Globus pallidus (tissue), 1 donor: ENCODE results near the gene PRSS16.

Source experiments
- DNase-seq: peaks from one replicate; pipeline ENCODE4 v3.0.0-alpha.2; 2015; ENCODE audit warnings: low spot score

Gene PRSS16

DNA sequence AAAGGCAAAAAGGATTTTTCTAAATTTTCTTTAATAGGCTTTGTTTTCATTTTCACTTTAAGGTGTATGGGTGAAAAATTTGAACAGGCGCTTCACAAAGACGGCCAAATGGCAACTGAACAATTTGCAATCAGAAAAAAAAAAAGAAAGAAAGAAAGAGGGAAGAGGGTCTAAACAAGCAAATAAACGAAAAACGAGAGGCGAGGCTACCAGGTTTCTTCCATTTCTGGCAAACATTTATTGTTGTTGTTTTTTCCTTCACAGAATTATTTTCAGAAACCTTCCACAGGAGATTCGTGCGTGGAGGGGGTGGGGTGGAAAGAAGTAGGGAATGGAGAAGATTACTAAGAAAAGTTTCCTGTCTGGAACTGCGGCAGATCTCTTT, 40.2 kb downstream of the PRSS16 start:
- no peak for DNase-seq

DNA sequence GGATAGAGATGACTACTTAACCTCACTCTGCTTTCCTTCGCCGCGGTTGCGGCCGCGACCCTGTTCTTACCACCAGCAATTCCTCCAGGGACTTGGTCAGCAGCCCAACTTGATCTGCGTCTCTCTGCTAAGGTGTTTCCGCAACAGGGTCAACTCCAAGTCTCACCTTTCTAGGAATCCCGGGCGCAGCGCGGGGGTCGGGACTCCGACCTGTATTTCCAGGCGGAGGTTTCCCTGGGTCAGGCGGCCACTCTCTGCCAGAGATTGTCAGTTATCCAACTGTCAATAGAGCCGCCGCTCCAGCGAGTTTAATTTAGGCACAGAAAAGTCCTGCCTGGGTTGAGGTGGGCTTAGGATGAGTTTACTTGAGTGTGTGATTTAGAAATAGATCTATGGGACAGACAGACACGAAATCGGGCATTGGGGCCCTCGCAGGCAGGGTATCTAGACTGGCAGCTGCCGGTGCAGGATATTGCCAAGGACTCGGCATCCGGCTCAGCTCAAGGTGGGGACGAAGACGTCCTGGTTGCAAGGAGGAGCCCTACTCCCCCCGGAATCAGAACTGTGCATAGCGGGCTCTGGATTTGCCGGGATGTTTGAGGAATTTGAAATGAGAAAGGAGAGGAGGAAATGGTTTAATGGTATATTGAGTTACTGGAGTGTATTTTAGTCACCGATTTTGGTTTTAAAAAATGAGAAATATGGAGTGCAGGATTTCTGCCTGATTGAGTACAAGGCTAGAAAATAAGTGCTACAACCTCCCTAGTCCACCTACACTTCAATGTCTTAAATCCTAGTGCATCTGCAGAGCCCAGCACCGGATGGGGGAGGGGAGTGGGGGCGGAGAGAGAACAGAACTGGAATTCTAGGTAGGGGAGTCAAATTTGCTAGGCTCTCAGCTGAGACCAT, 40.9 kb downstream of the PRSS16 start:
- DNase-seq = no peak

DNA sequence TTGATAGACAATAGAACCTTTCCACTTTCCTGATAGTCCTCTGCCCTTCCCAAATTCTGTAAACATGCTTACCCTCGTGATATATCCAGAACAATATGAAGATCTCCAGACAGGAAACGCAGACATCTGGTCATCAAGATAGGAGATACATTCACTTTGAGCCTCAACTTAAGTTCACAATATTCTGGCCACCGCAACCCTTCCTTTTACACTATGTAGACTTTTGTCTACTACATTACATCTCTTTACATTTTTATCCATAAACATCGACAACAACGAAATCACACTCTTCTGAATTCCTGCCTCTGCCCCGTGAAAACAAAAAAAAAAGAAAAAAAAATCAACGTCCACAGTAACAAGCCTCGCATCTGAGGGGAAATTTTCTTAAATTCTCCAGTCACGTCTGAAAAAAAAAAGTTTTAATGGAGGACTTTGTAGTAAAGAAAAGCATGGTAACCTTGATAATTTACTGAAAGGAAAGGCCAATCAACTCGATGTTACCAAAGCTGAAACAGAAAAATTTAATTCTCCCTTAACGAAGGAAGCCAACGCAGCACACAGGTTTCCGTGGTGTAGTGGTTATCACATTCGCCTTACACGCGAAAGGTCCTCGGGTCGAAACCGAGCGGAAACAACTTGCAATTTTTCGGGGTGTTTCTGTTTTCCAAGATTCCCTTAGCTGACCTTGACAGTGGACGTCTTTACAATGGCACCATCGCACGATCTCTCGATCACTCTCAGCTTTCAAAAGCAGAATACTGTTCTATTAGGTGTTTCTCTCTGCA, 42.8 kb downstream of the PRSS16 start:
- DNase-seq = no peak

DNA sequence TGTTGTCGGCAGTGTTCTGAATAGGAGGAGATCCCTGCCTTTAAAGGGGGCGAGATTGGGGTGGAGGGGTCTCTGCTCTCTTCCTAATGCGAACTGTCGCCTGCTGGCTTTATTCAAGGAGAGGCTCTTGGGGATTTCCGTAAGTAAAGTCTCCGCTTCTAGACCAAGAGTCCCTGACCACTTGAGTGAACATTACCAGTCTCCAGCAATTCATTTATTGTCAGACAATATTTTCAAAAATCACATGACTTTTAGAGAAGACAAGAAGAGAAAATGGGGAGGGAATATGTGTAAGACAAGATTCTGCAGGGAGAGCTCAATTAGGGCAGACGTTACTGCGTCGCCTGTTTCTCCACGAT, 43.3 kb downstream of the PRSS16 start:
- no peak for DNase-seq

DNA sequence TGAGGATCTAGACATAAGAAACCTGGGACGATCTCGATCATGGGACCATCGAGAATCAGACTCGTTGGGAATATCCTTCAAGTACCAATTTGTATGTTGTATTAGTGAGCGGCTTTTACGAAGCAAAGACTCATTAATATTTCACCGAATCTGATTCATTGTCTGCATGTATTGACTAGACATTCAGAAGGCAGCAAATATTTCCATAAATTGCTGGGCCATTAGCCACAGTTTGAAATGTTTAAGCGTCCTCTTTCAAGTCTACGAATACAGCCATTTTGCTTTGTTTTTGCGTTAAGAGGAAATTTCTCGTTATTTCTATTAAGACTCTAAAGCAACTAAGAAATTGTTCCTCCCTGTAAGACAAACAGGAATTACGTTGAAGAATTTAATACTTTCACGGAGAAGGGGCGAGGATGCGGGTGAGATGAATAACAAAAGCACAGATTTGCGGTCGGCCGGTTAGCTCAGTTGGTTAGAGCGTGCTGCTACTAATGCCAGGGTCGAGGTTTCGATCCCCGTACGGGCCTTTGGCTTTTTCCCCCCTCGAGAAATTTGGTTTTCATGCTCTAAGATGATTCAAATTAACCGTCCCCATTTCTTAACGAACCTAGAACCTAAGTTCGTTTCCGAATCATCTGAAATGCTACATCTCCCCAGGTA, 46.1 kb downstream of the PRSS16 start:
- DNase-seq = no peak

DNA sequence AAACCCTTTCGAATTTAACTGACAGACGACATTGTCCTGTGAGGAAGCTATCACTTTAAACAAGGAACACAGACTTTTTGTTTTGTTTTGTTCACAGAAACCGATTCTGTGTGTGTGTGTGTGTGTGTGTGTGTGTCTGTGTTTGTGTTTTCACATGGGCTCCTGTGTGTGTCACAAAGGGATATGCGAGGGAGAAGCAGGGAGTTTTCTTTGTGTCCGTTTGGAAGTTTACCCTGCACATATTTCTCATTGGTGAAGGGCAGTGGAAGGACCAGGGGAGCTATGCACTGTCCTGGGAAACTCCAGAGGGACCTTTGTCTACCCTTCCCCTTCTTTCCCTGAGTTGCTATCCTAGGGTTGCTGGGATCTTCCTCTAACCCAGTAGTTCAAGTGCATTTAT, 46.9 kb downstream of the PRSS16 start:
- DNase-seq = no peak

DNA sequence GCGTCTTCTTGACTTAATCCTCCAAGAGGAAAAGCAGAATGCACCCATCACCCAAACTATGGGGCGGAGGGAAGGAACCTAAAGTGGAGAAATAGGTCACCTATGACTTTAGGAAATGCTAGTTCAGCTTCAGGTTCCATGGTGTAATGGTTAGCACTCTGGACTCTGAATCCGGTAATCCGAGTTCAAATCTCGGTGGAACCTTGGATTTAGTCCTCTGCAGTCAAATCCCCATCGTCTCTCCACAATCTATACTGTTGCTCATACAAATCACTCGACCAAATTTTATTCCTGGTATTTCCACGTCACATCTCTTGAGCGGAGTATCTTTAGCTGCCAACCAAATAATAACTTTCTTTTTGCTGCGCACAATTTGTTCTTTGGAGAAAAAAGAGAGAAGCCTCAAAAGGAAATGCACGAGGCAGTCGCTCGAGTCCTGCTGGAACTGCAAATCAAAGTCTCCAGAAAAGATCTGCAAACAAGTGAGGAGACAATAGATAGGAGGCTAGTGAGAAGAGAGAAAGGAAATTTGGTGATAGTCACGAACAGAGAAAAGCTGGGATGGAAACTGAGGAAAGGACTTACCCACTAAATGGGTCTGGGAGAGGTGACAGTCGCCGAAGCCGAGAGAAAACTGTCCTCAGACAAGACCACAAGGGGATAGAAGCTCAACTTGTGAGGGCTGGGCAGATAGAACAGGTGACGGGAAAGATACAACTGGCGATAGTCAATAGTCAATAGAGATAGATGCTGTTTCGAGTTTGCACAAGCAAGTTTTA, 48.0 kb downstream of the PRSS16 start:
- no peak for DNase-seq

DNA sequence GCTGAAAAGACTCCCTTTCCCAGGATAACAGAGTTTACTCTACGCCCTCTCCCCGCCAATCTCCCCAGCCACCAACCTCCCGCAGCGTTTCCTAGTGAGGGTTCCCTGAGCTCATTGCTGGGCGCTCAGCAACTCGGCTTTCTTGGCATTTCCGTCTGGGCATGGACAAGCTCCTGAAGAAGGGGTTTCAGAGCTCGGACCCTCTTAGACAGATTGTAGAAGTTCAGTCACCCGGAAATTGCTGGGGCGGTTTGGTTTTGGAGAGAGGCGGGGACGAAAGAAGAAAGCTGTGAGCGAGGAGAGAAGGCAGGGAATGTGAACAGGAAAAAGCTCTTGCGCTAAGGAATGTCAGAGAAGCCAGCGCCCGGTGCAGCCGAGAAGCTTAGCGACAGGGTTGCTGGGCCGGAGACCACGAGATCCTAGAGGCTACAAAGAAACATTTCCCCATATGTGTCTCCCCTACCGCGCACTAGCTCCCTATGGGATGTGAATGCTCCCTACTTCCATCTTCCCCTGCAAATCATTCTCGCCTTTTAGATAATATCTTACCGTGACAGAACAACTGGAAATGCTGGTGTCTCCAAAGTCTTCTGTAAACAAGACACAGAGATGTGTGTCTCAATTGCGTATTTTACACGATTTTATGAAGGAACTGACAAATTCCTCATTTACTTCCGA, 48.7 kb downstream of the PRSS16 start:
- DNase-seq = no peak

DNA sequence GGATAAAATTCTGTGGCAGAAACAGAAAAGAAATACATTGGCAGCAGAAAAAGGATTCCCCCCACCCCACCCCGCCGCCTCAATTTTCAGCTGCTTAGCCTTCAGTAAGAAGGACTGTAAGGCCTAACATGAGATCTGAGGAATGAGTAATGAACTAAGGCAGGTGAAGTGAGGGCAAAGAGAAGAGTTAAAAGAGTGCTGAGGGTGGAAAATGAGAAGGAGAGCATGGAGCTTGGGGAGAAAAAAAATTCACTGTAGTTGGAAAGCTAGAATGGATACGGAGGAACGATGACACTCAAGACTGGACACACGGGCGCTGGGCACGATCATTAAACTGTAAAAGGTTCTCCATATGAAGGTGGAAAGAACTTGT, 50.0 kb downstream of the PRSS16 start:
- DNase-seq = no peak

DNA sequence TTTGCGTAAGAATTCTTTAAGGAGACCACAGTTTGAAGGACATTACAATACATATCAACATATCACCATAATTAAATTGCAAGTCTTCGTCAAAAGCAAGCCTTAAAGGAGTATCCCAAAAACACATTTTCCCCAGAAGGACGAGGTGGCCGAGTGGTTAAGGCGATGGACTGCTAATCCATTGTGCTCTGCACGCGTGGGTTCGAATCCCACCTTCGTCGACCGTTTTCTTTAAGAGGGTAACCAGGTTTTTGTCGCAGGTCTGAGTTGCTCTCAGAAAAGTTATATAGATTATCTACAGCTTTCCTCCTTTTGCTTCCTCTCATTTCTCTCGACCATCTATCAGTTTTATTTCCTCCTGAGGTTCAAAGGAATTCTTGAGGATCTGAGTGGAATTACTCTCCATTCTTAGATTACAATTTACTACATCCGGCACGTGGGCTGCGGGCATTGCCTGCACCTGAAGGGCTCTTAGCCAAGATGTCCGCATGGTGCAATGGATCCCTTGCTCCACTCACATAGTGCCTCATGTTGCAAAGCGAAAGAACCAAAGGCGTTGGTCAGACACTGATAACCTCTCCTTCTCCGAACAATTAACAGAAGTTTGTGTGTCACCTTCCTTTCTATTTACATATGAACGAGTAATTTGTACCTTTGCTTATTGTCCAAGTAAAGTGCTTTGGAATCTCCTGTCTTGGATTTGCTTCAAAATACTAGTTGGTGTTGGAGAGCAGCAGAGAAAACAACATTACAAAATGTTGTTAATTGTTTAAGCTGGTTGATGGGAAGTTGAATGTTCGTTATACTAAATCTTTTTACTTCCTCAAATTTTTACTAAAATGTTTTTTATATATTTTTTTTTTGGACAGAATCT, 50.6 kb downstream of the PRSS16 start:
- DNase-seq = no peak

DNA sequence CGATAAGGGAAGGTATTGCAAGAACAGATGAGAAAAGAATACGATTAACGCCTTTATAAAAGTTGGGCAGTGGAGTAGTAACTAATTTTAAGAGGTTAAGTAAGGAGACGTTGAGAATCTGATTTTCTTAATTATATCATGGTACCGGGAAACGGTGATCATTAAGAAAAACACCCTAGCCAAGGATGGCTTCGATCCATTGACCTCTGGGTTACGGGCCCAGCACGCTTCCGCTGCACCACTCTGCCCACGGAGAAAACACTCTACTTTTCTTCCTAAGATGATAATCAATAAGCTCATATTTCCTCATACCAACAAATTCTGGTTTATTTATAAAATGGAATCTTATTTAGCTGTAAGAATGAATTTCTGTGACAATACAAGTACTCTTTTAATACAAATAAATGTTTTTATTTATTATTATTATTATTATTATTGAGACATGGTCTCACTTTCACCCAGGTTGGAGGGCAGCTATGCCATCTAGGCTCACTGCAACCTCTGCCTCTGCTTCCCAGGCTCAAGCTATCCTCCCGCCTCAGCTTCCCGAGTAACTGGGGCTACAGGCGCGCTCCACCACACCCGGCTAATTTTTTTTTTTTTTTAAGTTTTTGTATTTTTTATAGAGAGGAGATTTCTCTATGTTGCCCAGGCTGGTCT, 56.2 kb downstream of the PRSS16 start:
- DNase-seq = no peak
